ENCODE measurements around the gene GRIK4. TPM values are rescaled to one million over a fixed set of nuclear protein-coding genes. Genes with fewer than 3 reads are reported as not detected.

The GRIK4 gene
- total RNA-seq, 3 donors from 2014 or later, result 0.36 to 0.51 TPM; not detected in 1

GRCh38 chr11:120793806-120794479 lies 282.4 kb downstream of the GRIK4 start:
- Histone ChIP-seq H3K36me3 (ENCODE audit: low read depth) (no peaks in the 10 kb centered on the region), H3K4me3 (no peak overlapping the region), H3K9me3 (no peaks in the 10 kb centered on the region), H3K4me1 (ENCODE audit: low read depth) (no peaks in the 10 kb centered on the region)
- DNase-seq, result no peak
- TF ChIP-seq CTCF (IDR thresholded peaks at IDR 0.05), result no peak
- ATAC-seq, result no peak
- intact Hi-C loops (cut with DNase I, micrococcal nuclease), result no loop called here

GRCh38 chr11:120794748-120795147 lies 283.2 kb downstream of the GRIK4 start:
- DNase-seq, result no peak
- ATAC-seq, result no peak
- Histone ChIP-seq H3K4me3 (no peak overlapping the region), H3K4me1 (ENCODE audit: low read depth) (no peaks in the 10 kb centered on the region), H3K9me3 (no peaks in the 10 kb centered on the region), H3K36me3 (ENCODE audit: low read depth) (no peaks in the 10 kb centered on the region)
- intact Hi-C loops (cut with DNase I, micrococcal nuclease), result no loop called here
- TF ChIP-seq CTCF (IDR thresholded peaks at IDR 0.05), result no peak

GRCh38 chr11:120795185-120795584 lies 283.6 kb downstream of the GRIK4 start:
- no peaks in the 10 kb centered on the region for H3K36me3 ChIP-seq (ENCODE audit: low read depth)
- DNase-seq, result no peak
- ATAC-seq, result no peak
- intact Hi-C loops (cut with DNase I, micrococcal nuclease), result no loop called here
- H3K9me3 ChIP-seq, result no peaks in the 10 kb centered on the region
- H3K4me3 ChIP-seq, result no peak overlapping the region
- no peak for TF ChIP-seq CTCF (IDR thresholded peaks at IDR 0.05)
- H3K4me1 ChIP-seq (ENCODE audit: low read depth), result no peaks in the 10 kb centered on the region

GRCh38 chr11:120797143-120797542 lies 285.6 kb downstream of the GRIK4 start:
- no peak for DNase-seq
- Histone ChIP-seq H3K4me1 (ENCODE audit: low read depth) (no peaks in the 10 kb centered on the region), H3K36me3 (ENCODE audit: low read depth) (no peaks in the 10 kb centered on the region), H3K4me3 (no peak overlapping the region), H3K9me3 (no peaks in the 10 kb centered on the region)
- TF ChIP-seq CTCF (IDR thresholded peaks at IDR 0.05), result no peak
- intact Hi-C loops (cut with DNase I, micrococcal nuclease), result no loop called here
- no peak for ATAC-seq

- no peak for DNase-seq
- Histone ChIP-seq H3K9me3 (no peaks in the 10 kb centered on the region), H3K36me3 (ENCODE audit: low read depth) (no peaks in the 10 kb centered on the region), H3K4me3 (no peak overlapping the region), H3K4me1 (ENCODE audit: low read depth) (no peaks in the 10 kb centered on the region)
- no peak for TF ChIP-seq CTCF (IDR thresholded peaks at IDR 0.05)
- no peak for ATAC-seq
- intact Hi-C loops (cut with DNase I, micrococcal nuclease), result no loop called here
Measured at GRCh38 chr11:120798854-120799253, 287.3 kb downstream of the GRIK4 start.

Measured in mucosa of descending colon (tissue), 3 donors.